CD14-positive monocyte (primary cell): ENCODE data around the gene NOTCH1. TPM values are rescaled to one million over a fixed set of nuclear protein-coding genes. Genes with fewer than 3 reads are reported as not detected.

Experiments
- DNase-seq, 3 donors: peaks; one replicate each; pipeline ENCODE4 v3.0.0-alpha.2; 2011 to 2022
- H2AFZ ChIP-seq: 2 replicates; pipeline ENCODE4 v1.6.0; 2012; ENCODE audit warnings: mild to moderate bottlenecking, low read depth, low read length, inconsistent platforms; ENCODE audit not compliant: insufficient read depth, poor library complexity, severe bottlenecking
- H3K27ac ChIP-seq, 2 donors: 1 replicate in 1 of 2; 2 replicates in 1 of 2; pipeline ENCODE4 v1.5.1; 2012 to 2013; ENCODE audit warnings: low read length in 2 of 2, control low read depth in 1 of 2, inconsistent platforms in 1 of 2, low read depth in 1 of 2, mild to moderate bottlenecking in 1 of 2
- H3K27me3 ChIP-seq, 2 donors: one replicate each; pipeline versions ENCODE4 v1.6.0 to v1.6.1; 2011 to 2013; ENCODE audit warnings: low read length in 2 of 2; ENCODE audit not compliant: control insufficient read depth in 2 of 2, insufficient read depth in 2 of 2
- H3K36me3 ChIP-seq, 2 donors: replicated peaks in 1 of 2; 1 replicate in 1 of 2; 2 replicates in 1 of 2; pipeline versions ENCODE4 v1.5.1 to v1.6.1; 2012 to 2013; ENCODE audit warnings: low read length in 2 of 2, control low read depth in 1 of 2, inconsistent platforms in 1 of 2, mild to moderate bottlenecking in 1 of 2; ENCODE audit not compliant: insufficient read depth in 2 of 2, control insufficient read depth in 1 of 2
- H3K4me1 ChIP-seq, 2 donors: 1 replicate in 1 of 2; 2 replicates in 1 of 2; pipeline versions ENCODE4 v1.5.1 to v1.6.1; 2012 to 2013; ENCODE audit warnings: low read length in 2 of 2, control low read depth in 1 of 2, inconsistent platforms in 1 of 2, mild to moderate bottlenecking in 1 of 2, moderate library complexity in 1 of 2; ENCODE audit not compliant: insufficient read depth in 2 of 2, control insufficient read depth in 1 of 2
- H3K4me2 ChIP-seq: replicated peaks from 2 replicates; pipeline ENCODE3; 2012; ENCODE audit warnings: low read length, moderate library complexity, mild to moderate bottlenecking; ENCODE audit not compliant: poor library complexity, severe bottlenecking; ENCODE audit errors: extremely low read depth
- H3K4me3 ChIP-seq, 3 experiments: fragments of 200-600 bp in 1 of 3; sonication (generic) in 1 of 3; replicated peaks in 1 of 3; 1 replicate in 2 of 3; 2 replicates in 1 of 3; pipeline ENCODE4 v1.5.1; 2011 to 2013; ENCODE audit warnings: low read length in 3 of 3, mild to moderate bottlenecking in 3 of 3, control low read depth in 2 of 3, low read depth in 2 of 3, inconsistent platforms in 1 of 3, moderate library complexity in 1 of 3
- H3K79me2 ChIP-seq: 2 replicates; pipeline ENCODE4 v1.6.0; 2012; ENCODE audit warnings: mild to moderate bottlenecking, control low read depth, inconsistent platforms, low read length, moderate library complexity; ENCODE audit not compliant: insufficient read depth
- H3K9ac ChIP-seq: 2 replicates; pipeline ENCODE4 v1.6.0; 2017; ENCODE audit warnings: low read length, mild to moderate bottlenecking; ENCODE audit not compliant: insufficient read depth, poor library complexity, severe bottlenecking
- H3K9me3 ChIP-seq, 2 donors: replicated peaks in 1 of 2; 1 replicate in 1 of 2; 2 replicates in 1 of 2; pipeline versions ENCODE4 v1.5.1 to v1.6.1; 2012 to 2013; ENCODE audit warnings: low read length in 2 of 2, control low read depth in 1 of 2; ENCODE audit not compliant: control insufficient read depth in 1 of 2, insufficient read depth in 1 of 2
- H4K20me1 ChIP-seq: 2 replicates; pipeline ENCODE4 v1.6.0; 2012; ENCODE audit warnings: mild to moderate bottlenecking, low read length, control low read depth, moderate library complexity; ENCODE audit not compliant: insufficient read depth
- H3K27ac Mint-ChIP-seq, 7 donors: one replicate each; pipeline ENCODE4 v1.8.0; 2020; ENCODE audit warnings: mild to moderate bottlenecking in 7 of 7, mixed read lengths in 7 of 7, moderate library complexity in 6 of 7, inconsistent platforms in 2 of 7
- H3K27me3 Mint-ChIP-seq, 3 donors: one replicate each; pipeline ENCODE4 v1.8.0; 2021 to 2022; ENCODE audit warnings: low read depth in 3 of 3, mild to moderate bottlenecking in 3 of 3, mixed read lengths in 3 of 3, moderate library complexity in 3 of 3, inconsistent platforms in 1 of 3
- H3K36me3 Mint-ChIP-seq, 2 donors: one replicate each; pipeline ENCODE4 v1.8.0; 2020; ENCODE audit warnings: mixed read lengths in 2 of 2, inconsistent platforms in 1 of 2, mild to moderate bottlenecking in 1 of 2
- H3K4me1 Mint-ChIP-seq: one replicate; pipeline ENCODE4 v1.8.0; 2020; ENCODE audit warnings: mild to moderate bottlenecking, mixed read lengths
- H3K4me3 Mint-ChIP-seq, 2 donors: one replicate each; pipeline ENCODE4 v1.8.0; 2020; ENCODE audit warnings: mild to moderate bottlenecking in 2 of 2, mixed read lengths in 2 of 2, moderate library complexity in 1 of 2
- H3K9me3 Mint-ChIP-seq, 7 donors: one replicate each; pipeline ENCODE4 v1.8.0; 2020 to 2022; ENCODE audit warnings: mixed read lengths in 7 of 7, mild to moderate bottlenecking in 6 of 7, moderate library complexity in 6 of 7, inconsistent platforms in 2 of 7
- CTCF ChIP-seq: fragments of 200-600 bp; IDR thresholded peaks from one replicate; pipeline ENCODE4 v1.8.0; 2022; ENCODE audit warnings: antibody characterized with exemption, mild to moderate bottlenecking
- WGBS: methylation state at CpG from one replicate; pipeline ENCODE4 v1.1.5; 2013; ENCODE audit warnings: missing lambda C conversion rate; ENCODE audit not compliant: insufficient coverage; 5-methylcytosine and 5-hydroxymethylcytosine counted together
- intact Hi-C, 2 donors: fragments of 100-400 bp; cut with micrococcal nuclease; formaldehyde crosslinking; loops; one replicate each; pipeline versions ENCODE4 v1.15.0 to v1.15.1; 2023
- polyA plus RNA-seq, 3 donors: library from polyadenylated mRNA; depleted of rRNA in 1 of 3; unstranded in 2 of 3; stranded (reverse) in 1 of 3; fragments of 300-500 nt in 2 of 3; fragments of >200 nt in 1 of 3; fragmentation: Illumina TruSeq in 2 of 3; gene quantifications; 1 replicate in 2 of 3; 2 replicates in 1 of 3; pipeline ENCODE4 v1.2.3, GENCODE V29; 2012 to 2021

NOTCH1 gene
- polyA plus RNA-seq, 3 donors = 1.4 to 33.0 (median 2.2) TPM

- Mint-ChIP-seq H3K36me3 (peaks cover 35 to 41% of the 10 kb centered on the region in 2 donors), H3K4me3 (peak overlapping the region; percentile 89 to 94), H3K27me3 (peaks cover 2 to 11% (median 2%) of the 10 kb centered on the region in 3 donors), H3K4me1 (peaks cover 51% of the 10 kb centered on the region), H3K27ac (peak overlapping the region in 6 of 7 donors; percentile 35 to 82 (median 66)), H3K9me3 (peaks cover 0 to 2% (median 0%) of the 10 kb centered on the region in 7 donors)
- Histone ChIP-seq H4K20me1 (peaks cover 54% of the 10 kb centered on the region), H3K4me2 (peak overlapping the region; percentile 96), H3K4me3 (peak overlapping the region; percentile 87 to 99 (median 93)), H3K9ac (peak overlapping the region; percentile 93), H3K27ac (peak overlapping the region; percentile 17 to 87), H3K36me3 (peaks cover 29 to 30% of the 10 kb centered on the region in 2 donors), H3K27me3 (no peaks in the 10 kb centered on the region), H3K4me1 (peaks cover 64 to 79% of the 10 kb centered on the region in 2 donors), H3K9me3 (no peaks in the 10 kb centered on the region), H3K79me2 (peaks cover 54% of the 10 kb centered on the region), H2AFZ (no peak overlapping the region)
- no peak for DNase-seq
- TF ChIP-seq CTCF = no peak
- intact Hi-C loops = loop anchor here (5.0 kb wide), 3 partner anchors 58 to 97 kb away; no protein-coding TSS in a partner anchor
- WGBS = under 1% methylated on average over 75 of the region's 82 CpGs
Observed at GRCh38 chr9:136544964-136545691, 720 bp downstream of the NOTCH1 start.

DNA sequence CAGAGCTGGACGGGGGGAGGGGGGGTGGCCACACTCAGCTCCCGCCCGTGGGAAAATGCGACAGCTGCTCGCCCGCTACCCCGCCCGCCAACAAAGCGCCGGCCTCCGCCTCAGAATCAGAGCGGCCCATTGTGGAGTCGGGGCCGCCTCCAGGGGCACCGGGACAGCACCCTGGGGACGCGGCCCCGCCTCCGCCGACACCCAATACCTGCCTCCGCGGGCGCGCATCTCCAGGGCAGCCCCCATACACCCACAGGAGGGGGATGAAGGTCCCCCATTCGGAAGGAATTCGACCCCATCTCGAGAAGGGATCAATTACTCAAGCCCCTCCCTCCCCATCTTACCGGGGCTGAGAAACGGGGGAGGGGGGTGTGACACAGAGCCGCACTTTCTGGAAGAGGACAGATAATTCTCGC lies 1.3 kb downstream of the NOTCH1 start:
- TF ChIP-seq CTCF = no peak
- H3K27me3 Mint-ChIP-seq = peaks cover 2 to 11% (median 2%) of the 10 kb centered on the region in 3 donors
- no peaks in the 10 kb centered on the region for H3K9me3 ChIP-seq
- no peaks in the 10 kb centered on the region for H3K9me3 Mint-ChIP-seq
- peak overlapping the region; percentile 93 for H3K9ac ChIP-seq
- peaks cover 58% of the 10 kb centered on the region for H4K20me1 ChIP-seq
- intact Hi-C loops = no loop called here
- no peak overlapping the region for H2AFZ ChIP-seq
- H3K36me3 Mint-ChIP-seq = peaks cover 35 to 43% of the 10 kb centered on the region in 2 donors
- peak overlapping the region; percentile 87 to 99 (median 93) for H3K4me3 ChIP-seq
- peaks cover 51% of the 10 kb centered on the region for H3K4me1 Mint-ChIP-seq
- peaks cover 29 to 30% of the 10 kb centered on the region in 2 donors for H3K36me3 ChIP-seq
- H3K27me3 ChIP-seq = no peaks in the 10 kb centered on the region
- peak overlapping the region; percentile 89 to 94 for H3K4me3 Mint-ChIP-seq
- peaks cover 56% of the 10 kb centered on the region for H3K79me2 ChIP-seq
- peaks cover 64 to 79% of the 10 kb centered on the region in 2 donors for H3K4me1 ChIP-seq
- H3K4me2 ChIP-seq = peak overlapping the region; percentile 96
- H3K27ac Mint-ChIP-seq = peak overlapping the region in 6 of 7 donors; percentile 20 to 81 (median 58)
- under 1% methylated on average over 27 of the region's 31 CpGs for WGBS
- peak overlapping the region in 1 of 2 donors; percentile 87 for H3K27ac ChIP-seq
- DNase-seq = peak in 1 of 3 donors; percentile 51
